GM23248 (cell line): ENCODE results near the gene MICU1. TPM values are rescaled to one million over a fixed set of nuclear protein-coding genes. Genes with fewer than 3 reads are reported as not detected.

Experiments used
- DNase-seq: peaks from one replicate; pipeline ENCODE4 v3.0.0-alpha.2; 2015
- H2AFZ ChIP-seq: fragments of 200-600 bp; sonication (generic); 2 replicates; pipeline ENCODE4 v1.6.1; 2016; ENCODE audit warnings: antibody characterized with exemption
- H3F3A ChIP-seq: fragments of 200-600 bp; sonication (generic); 2 replicates; pipeline ENCODE4 v1.6.1; 2016; ENCODE audit warnings: mild to moderate bottlenecking, antibody characterized with exemption, mixed run types; ENCODE audit not compliant: insufficient read depth
- H3K27ac ChIP-seq: fragments of 200-600 bp; sonication (generic); 2 replicates; pipeline ENCODE4 v1.5.1; 2016; ENCODE audit warnings: mild to moderate bottlenecking
- H3K27me3 ChIP-seq: fragments of 200-600 bp; sonication (generic); replicated peaks from 2 replicates; pipeline ENCODE4 v1.6.1; 2016; ENCODE audit warnings: mild to moderate bottlenecking; ENCODE audit not compliant: insufficient read depth
- H3K36me3 ChIP-seq: fragments of 200-600 bp; sonication (generic); 2 replicates; pipeline ENCODE4 v1.6.1; 2016; ENCODE audit warnings: low read depth, mild to moderate bottlenecking
- H3K4me1 ChIP-seq: fragments of 200-600 bp; sonication (generic); 2 replicates; pipeline ENCODE4 v1.6.1; 2016; ENCODE audit warnings: mild to moderate bottlenecking; ENCODE audit not compliant: insufficient read depth
- H3K4me2 ChIP-seq: fragments of 200-600 bp; sonication (generic); one replicate; pipeline ENCODE4 v1.6.1; 2016; ENCODE audit warnings: mild to moderate bottlenecking; ENCODE audit not compliant: unreplicated experiment
- H3K4me3 ChIP-seq: fragments of 200-600 bp; sonication (generic); 2 replicates; pipeline ENCODE4 v1.5.1; 2016; ENCODE audit warnings: mild to moderate bottlenecking
- H3K79me2 ChIP-seq: fragments of 200-600 bp; sonication (generic); 2 replicates; pipeline ENCODE4 v1.6.1; 2016; ENCODE audit warnings: mild to moderate bottlenecking; ENCODE audit not compliant: insufficient read depth
- H3K9ac ChIP-seq: fragments of 200-600 bp; sonication (generic); 2 replicates; pipeline ENCODE4 v1.6.1; 2016; ENCODE audit warnings: mild to moderate bottlenecking
- H3K9me2 ChIP-seq: fragments of 200-600 bp; sonication (generic); 2 replicates; pipeline ENCODE4 v1.6.1; 2016; ENCODE audit warnings: mixed run types, mild to moderate bottlenecking, moderate library complexity; ENCODE audit not compliant: insufficient read depth
- H3K9me3 ChIP-seq: fragments of 200-600 bp; sonication (generic); one replicate; pipeline ENCODE4 v1.6.1; 2017; ENCODE audit warnings: low read depth
- H4K20me1 ChIP-seq: fragments of 200-600 bp; sonication (generic); 2 replicates; pipeline ENCODE4 v1.6.0; 2016; ENCODE audit not compliant: insufficient read depth
- EZH2 ChIP-seq: fragments of 200-600 bp; sonication (generic); IDR thresholded peaks from 2 replicates; pipeline ENCODE4 v1.6.1; 2018; ENCODE audit warnings: antibody characterized with exemption, mild to moderate bottlenecking; ENCODE audit not compliant: insufficient read depth, poor library complexity, severe bottlenecking
- EZH2phosphoT487 ChIP-seq: fragments of 200-600 bp; sonication (generic); IDR thresholded peaks from 2 replicates; pipeline ENCODE4 v1.6.1; 2018; ENCODE audit warnings: antibody characterized with exemption, moderate library complexity, mild to moderate bottlenecking, low read depth; ENCODE audit not compliant: insufficient read depth
- WGBS, 2 experiments: methylation state at CpG; one replicate each; pipeline ENCODE4 v1.1.6; 2015 to 2017; ENCODE audit warnings: low lambda C conversion rate in 2 of 2, low coverage in 1 of 2; ENCODE audit errors: missing lambda C conversion rate in 2 of 2; 5-methylcytosine and 5-hydroxymethylcytosine counted together
- in situ Hi-C: fragments of 300-500 bp; cut with MboI; formaldehyde crosslinking; loops from 2 replicates; pipeline ENCODE4 v1.15.0; 2020
- polyA plus RNA-seq: library from polyadenylated mRNA; unstranded; fragments of >200 nt; fragmentation: Nextera tagmentation; extraction: Ambion mirVana; gene quantifications from 2 replicates; pipeline ENCODE4 v1.2.1, GENCODE V29; 2016
- total RNA-seq: library from RNA; depleted of rRNA; stranded (reverse); fragments of >200 nt; shearing (Covaris generic); gene quantifications from 2 replicates; pipeline ENCODE4 v1.2.3, GENCODE V29; 2014

The MICU1 gene
- total and polyA plus RNA-seq, 2 experiments from 2014 or later: 37.3 to 45.0 TPM

DNA sequence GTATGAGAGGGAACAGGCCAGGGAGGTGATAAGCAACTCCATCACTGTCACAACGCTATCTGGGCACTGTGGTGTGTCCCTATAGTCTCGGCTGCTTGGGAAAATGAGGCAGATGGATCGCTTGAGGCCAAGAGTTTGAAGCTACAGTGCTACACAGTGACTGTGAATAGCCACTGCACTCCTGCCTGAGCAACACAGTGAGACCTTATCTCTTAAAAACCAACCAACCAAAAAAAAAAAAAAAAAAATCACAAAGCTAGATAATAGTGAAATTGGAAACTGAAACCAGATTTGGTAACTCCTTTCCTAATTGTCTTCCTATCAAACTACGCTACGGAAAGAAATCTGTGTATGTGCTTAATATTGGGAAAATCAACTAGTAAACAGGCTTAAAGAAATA, 14.1 kb downstream of the MICU1 start:
- no peak overlapping the region for H3K27ac ChIP-seq
- H3F3A ChIP-seq: no peaks in the 10 kb centered on the region
- H3K9me2 ChIP-seq: no peaks in the 10 kb centered on the region
- H3K4me1 ChIP-seq: no peaks in the 10 kb centered on the region
- H4K20me1 ChIP-seq: no peaks in the 10 kb centered on the region
- no peaks in the 10 kb centered on the region for H3K36me3 ChIP-seq
- TF ChIP-seq EZH2phosphoT487 (no peak), EZH2 (no peak)
- no peaks in the 10 kb centered on the region for H3K27me3 ChIP-seq
- in situ Hi-C loops: no loop called here
- H3K9me3 ChIP-seq: no peaks in the 10 kb centered on the region
- no peak for DNase-seq
- no peak overlapping the region for H3K4me2 ChIP-seq
- H2AFZ ChIP-seq: no peak overlapping the region
- no peak overlapping the region for H3K9ac ChIP-seq
- peaks cover 88% of the 10 kb centered on the region for H3K79me2 ChIP-seq
- 88 to 96% methylated on average over 5 of the region's 5 CpGs for WGBS, 2 experiments
- no peak overlapping the region for H3K4me3 ChIP-seq

GRCh38 chr10:72610466-72610865, 15.4 kb downstream of the MICU1 start:
- H3K9me2 ChIP-seq: no peaks in the 10 kb centered on the region
- TF ChIP-seq EZH2phosphoT487: no peak
- no peak for TF ChIP-seq EZH2
- WGBS, 2 experiments: 93% methylated on average over 1 of the region's 1 CpG
- H3K79me2 ChIP-seq: peaks cover 87% of the 10 kb centered on the region
- H3K27ac ChIP-seq: no peak overlapping the region
- in situ Hi-C loops: no loop called here
- H2AFZ ChIP-seq: no peak overlapping the region
- no peak overlapping the region for H3K9ac ChIP-seq
- H3K4me1 ChIP-seq: no peaks in the 10 kb centered on the region
- H3K9me3 ChIP-seq: no peaks in the 10 kb centered on the region
- H4K20me1 ChIP-seq: no peaks in the 10 kb centered on the region
- DNase-seq: no peak
- H3K27me3 ChIP-seq: no peaks in the 10 kb centered on the region
- no peaks in the 10 kb centered on the region for H3K36me3 ChIP-seq
- H3F3A ChIP-seq: no peaks in the 10 kb centered on the region
- no peak overlapping the region for H3K4me3 ChIP-seq
- H3K4me2 ChIP-seq: no peak overlapping the region

- no peak overlapping the region for H2AFZ ChIP-seq
- H3K36me3 ChIP-seq: no peaks in the 10 kb centered on the region
- H3K9me3 ChIP-seq: no peaks in the 10 kb centered on the region
- in situ Hi-C loops: no loop called here
- H3K79me2 ChIP-seq: peaks cover 73% of the 10 kb centered on the region
- no peaks in the 10 kb centered on the region for H3K4me1 ChIP-seq
- H3K27me3 ChIP-seq: no peaks in the 10 kb centered on the region
- H3K9ac ChIP-seq: no peak overlapping the region
- H3K4me3 ChIP-seq: no peak overlapping the region
- WGBS, 2 experiments: 49 to 61% methylated on average over 3 of the region's 3 CpGs
- no peaks in the 10 kb centered on the region; the same call in 1 of the 2 replicates for H4K20me1 ChIP-seq
- no peak overlapping the region for H3K4me2 ChIP-seq
- no peak for TF ChIP-seq EZH2
- no peak for TF ChIP-seq EZH2phosphoT487
- DNase-seq: no peak
- no peaks in the 10 kb centered on the region for H3F3A ChIP-seq
- no peak overlapping the region for H3K27ac ChIP-seq
- H3K9me2 ChIP-seq: no peaks in the 10 kb centered on the region
These were observed 20.8 kb downstream of the MICU1 start for GRCh38 chr10:72605122-72605521.

GRCh38 chr10:72601144-72601543, 24.7 kb downstream of the MICU1 start:
- Histone ChIP-seq H4K20me1 (no peaks in the 10 kb centered on the region; the same call in 1 of the 2 replicates), H3K9me3 (no peaks in the 10 kb centered on the region), H3K4me2 (no peak overlapping the region), H3K9me2 (no peaks in the 10 kb centered on the region), H3K4me3 (no peak overlapping the region), H3K27me3 (no peaks in the 10 kb centered on the region), H3K4me1 (no peaks in the 10 kb centered on the region), H3F3A (peaks cover 9% of the 10 kb centered on the region), H3K27ac (no peak overlapping the region), H3K79me2 (peaks cover 61% of the 10 kb centered on the region), H3K36me3 (no peaks in the 10 kb centered on the region), H3K9ac (no peak overlapping the region), H2AFZ (no peak overlapping the region)
- in situ Hi-C loops: no loop called here
- no peak for DNase-seq
- 97 to 98% methylated on average over 2 of the region's 2 CpGs for WGBS, 2 experiments
- TF ChIP-seq EZH2: no peak
- no peak for TF ChIP-seq EZH2phosphoT487
